Measurements from ENCODE around the gene RNF151.

DNA sequence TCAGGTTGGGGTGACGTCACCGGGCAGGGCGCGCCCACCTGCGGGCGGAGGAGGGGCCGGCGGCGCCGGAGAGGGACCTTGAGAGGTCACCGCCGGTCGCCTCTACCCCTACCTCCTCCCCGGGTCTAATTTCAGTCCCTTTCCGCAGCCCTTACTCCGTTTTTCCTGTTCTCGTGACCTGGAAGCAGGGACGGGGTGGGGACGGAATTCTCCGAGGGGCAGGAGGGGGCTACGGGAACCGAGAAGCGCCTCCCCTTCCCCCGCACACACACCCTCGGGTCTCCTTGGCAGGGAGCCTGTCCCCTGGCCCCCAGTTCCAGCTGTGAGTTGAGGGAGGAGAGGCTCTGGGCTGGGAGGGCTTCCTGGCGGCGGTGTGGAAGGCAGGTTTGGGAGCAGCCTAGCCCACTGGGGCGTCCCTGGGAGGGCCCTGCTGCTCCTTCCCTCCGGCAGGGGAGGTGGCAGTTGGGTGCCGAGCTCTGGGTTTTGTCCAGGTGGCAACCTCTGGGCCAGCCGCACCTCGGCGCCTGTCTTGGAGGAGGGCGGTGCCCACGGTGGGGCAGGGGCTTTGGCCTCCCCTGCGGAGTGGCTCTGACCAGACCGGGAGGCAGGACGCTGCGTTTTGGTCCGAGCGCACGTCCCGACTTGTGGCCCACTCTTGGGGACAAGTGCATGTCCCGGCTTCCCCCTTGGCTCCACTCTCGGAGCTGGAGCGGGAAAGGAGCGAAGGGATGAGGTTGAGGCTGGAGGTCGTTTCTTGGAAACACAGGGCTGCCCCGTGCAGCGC lies 23.9 kb downstream of the RNF151 start:
- TF ChIP-seq, protein P1, sequence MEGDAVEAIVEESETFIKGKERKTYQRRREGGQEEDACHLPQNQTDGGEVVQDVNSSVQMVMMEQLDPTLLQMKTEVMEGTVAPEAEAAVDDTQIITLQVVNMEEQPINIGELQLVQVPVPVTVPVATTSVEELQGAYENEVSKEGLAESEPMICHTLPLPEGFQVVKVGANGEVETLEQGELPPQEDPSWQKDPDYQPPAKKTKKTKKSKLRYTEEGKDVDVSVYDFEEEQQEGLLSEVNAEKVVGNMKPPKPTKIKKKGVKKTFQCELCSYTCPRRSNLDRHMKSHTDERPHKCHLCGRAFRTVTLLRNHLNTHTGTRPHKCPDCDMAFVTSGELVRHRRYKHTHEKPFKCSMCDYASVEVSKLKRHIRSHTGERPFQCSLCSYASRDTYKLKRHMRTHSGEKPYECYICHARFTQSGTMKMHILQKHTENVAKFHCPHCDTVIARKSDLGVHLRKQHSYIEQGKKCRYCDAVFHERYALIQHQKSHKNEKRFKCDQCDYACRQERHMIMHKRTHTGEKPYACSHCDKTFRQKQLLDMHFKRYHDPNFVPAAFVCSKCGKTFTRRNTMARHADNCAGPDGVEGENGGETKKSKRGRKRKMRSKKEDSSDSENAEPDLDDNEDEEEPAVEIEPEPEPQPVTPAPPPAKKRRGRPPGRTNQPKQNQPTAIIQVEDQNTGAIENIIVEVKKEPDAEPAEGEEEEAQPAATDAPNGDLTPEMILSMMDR (conservative IDR thresholded peaks at IDR 0.05 in 1 of 2, IDR thresholded peaks at IDR 0.05 in 1 of 2; ENCODE audit: low read depth in 1 of 2, low read length in 2 of 2): no peak
- TF ChIP-seq EZH2 (IDR thresholded peaks at IDR 0.05; ENCODE audit: low read length, missing control alignments): peak; percentile 99
